Caco-2 (cell line): Measurements from ENCODE around the gene KIF2A. TPM values are rescaled to one million over a fixed set of nuclear protein-coding genes. Genes with fewer than 3 reads are reported as not detected.

Experiments used
- BruUV-seq: library from RNA; stranded (reverse); fragments of 400-500 nt; replicated peaks from 2 replicates; lab custom pipeline; 2021; lab: Mats Ljungman, UMichigan
- CTCF ChIA-PET: fragments of 300-600 bp; sonication (Branson Sonifier 250); formaldehyde crosslinking; loops from one replicate; lab custom pipeline; 2022; ENCODE audit warnings: antibody characterized with exemption; lab: Charles Lee
- POLR2A ChIA-PET: fragments of 300-600 bp; sonication (Branson Sonifier 250); formaldehyde crosslinking; loops from one replicate; lab custom pipeline; 2022; ENCODE audit warnings: antibody characterized with exemption; lab: Charles Lee
- DNase-seq, 2 experiments: peaks; one replicate each; pipeline versions ENCODE4 v3.0.0 to v3.0.0-alpha.2; 2020 to 2022
- H3K27me3 ChIP-seq: replicated peaks from 2 replicates; pipeline ENCODE4 v1.6.0; 2011; ENCODE audit warnings: low read length; ENCODE audit not compliant: control insufficient read depth, insufficient read depth
- H3K36me3 ChIP-seq: 2 replicates; pipeline ENCODE4 v1.5.1; 2011; ENCODE audit warnings: low read length; ENCODE audit not compliant: control insufficient read depth, insufficient read depth
- H3K4me1 ChIP-seq: fragments of 250-450 bp; sonication (Bioruptor Pico); 2 replicates; pipeline ENCODE4 v1.5.1; 2020; ENCODE audit warnings: mild to moderate bottlenecking
- H3K4me3 ChIP-seq: 2 replicates; pipeline ENCODE4 v1.5.1; 2011; ENCODE audit warnings: low read depth, mild to moderate bottlenecking, control low read depth, low read length
- H3K9me3 ChIP-seq: fragments of 250-450 bp; sonication (Bioruptor Pico); 2 replicates; pipeline ENCODE4 v1.5.1; 2020; ENCODE audit warnings: mild to moderate bottlenecking, moderate library complexity
- H3K27ac Mint-ChIP-seq: one replicate; pipeline ENCODE4 v1.8.0; 2022; ENCODE audit warnings: mixed read lengths; ENCODE audit not compliant: unreplicated experiment
- H3K27me3 Mint-ChIP-seq: one replicate; pipeline ENCODE4 v1.8.0; 2022; ENCODE audit warnings: mixed read lengths; ENCODE audit not compliant: insufficient read depth, unreplicated experiment
- H3K36me3 Mint-ChIP-seq: one replicate; pipeline ENCODE4 v1.8.0; 2022; ENCODE audit warnings: mild to moderate bottlenecking, mixed read lengths; ENCODE audit not compliant: insufficient read depth, unreplicated experiment
- H3K4me1 Mint-ChIP-seq: one replicate; pipeline ENCODE4 v1.8.0; 2022; ENCODE audit warnings: low read depth, mixed read lengths; ENCODE audit not compliant: unreplicated experiment
- H3K4me3 Mint-ChIP-seq: one replicate; pipeline ENCODE4 v1.8.0; 2022; ENCODE audit warnings: mild to moderate bottlenecking, moderate library complexity, mixed read lengths; ENCODE audit not compliant: unreplicated experiment
- H3K9me3 Mint-ChIP-seq: one replicate; pipeline ENCODE4 v1.8.0; 2022; ENCODE audit warnings: mixed read lengths; ENCODE audit not compliant: unreplicated experiment
- intact Hi-C: fragments of 100-400 bp; cut with micrococcal nuclease; formaldehyde crosslinking; loops from one replicate; pipeline ENCODE4 v1.10.0; 2022; ENCODE audit not compliant: unreplicated experiment
- total RNA-seq: library from RNA; stranded (reverse); gene quantifications from 2 replicates; pipeline ENCODE4 v1.2.3, GENCODE V29; 2022
- TF ChIP-seq, protein P1 (sequence below), 2 experiments: fragments of 200-600 bp in 1 of 2; IDR thresholded peaks; 1 replicate in 1 of 2; 2 replicates in 1 of 2; pipeline versions ENCODE4 v1.5.1 to v1.8.0; 2011 to 2022; ENCODE audit warnings: antibody characterized with exemption in 1 of 2, control low read depth in 1 of 2, inconsistent platforms in 1 of 2, low read depth in 1 of 2, low read length in 1 of 2, mild to moderate bottlenecking in 1 of 2, moderate library complexity in 1 of 2; ENCODE audit not compliant: insufficient read depth in 1 of 2, severe bottlenecking in 1 of 2, unreplicated experiment in 1 of 2

Gene KIF2A
- total RNA-seq, 1 experiment from 2014 or later, result 65.6 TPM

DNA sequence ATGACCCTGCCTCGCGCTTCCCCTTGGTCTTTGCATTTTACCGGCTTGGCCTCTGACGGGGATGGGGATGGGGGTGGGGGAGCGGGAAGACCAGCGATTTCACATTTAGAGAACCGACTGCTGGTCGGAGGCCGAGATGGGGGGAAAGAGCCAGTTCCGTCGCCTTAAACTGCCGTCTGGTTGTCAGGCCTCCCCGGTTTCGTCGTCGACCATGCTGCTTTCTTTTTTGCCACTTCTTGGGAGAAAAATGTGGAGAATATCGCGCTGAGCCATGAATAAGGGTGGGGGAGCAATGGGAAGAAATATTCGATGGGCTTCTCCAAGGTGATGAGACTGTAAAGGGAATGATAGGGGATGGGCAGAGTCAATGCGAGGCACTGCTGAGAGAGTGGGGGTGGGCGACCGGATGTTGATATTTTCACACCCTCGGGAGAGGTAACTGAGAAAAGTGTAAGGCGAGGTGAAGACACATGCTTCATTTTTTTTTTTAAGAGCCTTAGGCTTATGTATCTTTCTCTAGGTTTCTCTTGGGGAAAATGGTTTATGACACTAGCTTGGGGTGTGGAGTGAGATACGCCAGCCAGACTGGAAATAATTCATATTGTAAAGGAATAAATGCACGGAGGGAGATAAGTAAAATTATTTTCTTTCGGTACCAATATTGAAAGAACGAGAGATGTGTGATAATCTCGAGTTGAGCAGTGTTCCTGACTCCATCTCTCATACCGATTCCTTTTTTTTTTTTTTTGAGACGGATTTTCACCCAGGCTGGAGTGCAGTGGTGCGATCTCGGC is 1.1 kb downstream of the KIF2A start:
- DNase-seq, result peak; percentile 44 to 45
- Histone ChIP-seq H3K36me3 (no peaks in the 10 kb centered on the region), H3K9me3 (no peaks in the 10 kb centered on the region), H3K4me1 (peaks cover 6% of the 10 kb centered on the region), H3K27me3 (no peaks in the 10 kb centered on the region), H3K4me3 (peak overlapping the region; percentile 97)
- intact Hi-C loops, result loop anchor here (2.0 to 5.0 kb wide), 4 partner anchors 40 to 95 kb away; partner anchors contain the start of gene DIMT1
- BruUV-seq, result TSS peak; percentile 42
- peak overlapping the region; percentile 91 for H3K27ac Mint-ChIP-seq
- H3K36me3 Mint-ChIP-seq, result peaks cover 26% of the 10 kb centered on the region
- ChIA-PET CTCF (no interaction called here), POLR2A (no interaction called here)
- H3K4me1 Mint-ChIP-seq, result peaks cover 16% of the 10 kb centered on the region
- H3K4me3 Mint-ChIP-seq, result peak overlapping the region; percentile 98
- no peaks in the 10 kb centered on the region for H3K9me3 Mint-ChIP-seq
- H3K27me3 Mint-ChIP-seq, result no peaks in the 10 kb centered on the region
- TF ChIP-seq, protein P1, sequence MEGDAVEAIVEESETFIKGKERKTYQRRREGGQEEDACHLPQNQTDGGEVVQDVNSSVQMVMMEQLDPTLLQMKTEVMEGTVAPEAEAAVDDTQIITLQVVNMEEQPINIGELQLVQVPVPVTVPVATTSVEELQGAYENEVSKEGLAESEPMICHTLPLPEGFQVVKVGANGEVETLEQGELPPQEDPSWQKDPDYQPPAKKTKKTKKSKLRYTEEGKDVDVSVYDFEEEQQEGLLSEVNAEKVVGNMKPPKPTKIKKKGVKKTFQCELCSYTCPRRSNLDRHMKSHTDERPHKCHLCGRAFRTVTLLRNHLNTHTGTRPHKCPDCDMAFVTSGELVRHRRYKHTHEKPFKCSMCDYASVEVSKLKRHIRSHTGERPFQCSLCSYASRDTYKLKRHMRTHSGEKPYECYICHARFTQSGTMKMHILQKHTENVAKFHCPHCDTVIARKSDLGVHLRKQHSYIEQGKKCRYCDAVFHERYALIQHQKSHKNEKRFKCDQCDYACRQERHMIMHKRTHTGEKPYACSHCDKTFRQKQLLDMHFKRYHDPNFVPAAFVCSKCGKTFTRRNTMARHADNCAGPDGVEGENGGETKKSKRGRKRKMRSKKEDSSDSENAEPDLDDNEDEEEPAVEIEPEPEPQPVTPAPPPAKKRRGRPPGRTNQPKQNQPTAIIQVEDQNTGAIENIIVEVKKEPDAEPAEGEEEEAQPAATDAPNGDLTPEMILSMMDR (IDR thresholded peaks at IDR 0.05; ENCODE audit: insufficient read depth in 1 of 2, low read depth in 1 of 2, low read length in 1 of 2, severe bottlenecking in 1 of 2, unreplicated experiment in 1 of 2), result no peak

GRCh38 chr5:62308439-62308838 is 2.4 kb downstream of the KIF2A start:
- TF ChIP-seq, protein P1 (IDR thresholded peaks at IDR 0.05; ENCODE audit: insufficient read depth in 1 of 2, low read depth in 1 of 2, low read length in 1 of 2, severe bottlenecking in 1 of 2, unreplicated experiment in 1 of 2), result no peak
- Histone ChIP-seq H3K27me3 (no peaks in the 10 kb centered on the region), H3K9me3 (no peaks in the 10 kb centered on the region), H3K4me1 (peaks cover 11% of the 10 kb centered on the region), H3K4me3 (no peak overlapping the region), H3K36me3 (no peaks in the 10 kb centered on the region)
- BruUV-seq, result no TSS peak
- DNase-seq, result no peak
- Mint-ChIP-seq H3K4me1 (peaks cover 16% of the 10 kb centered on the region), H3K9me3 (no peaks in the 10 kb centered on the region), H3K4me3 (no peak overlapping the region), H3K27ac (no peak overlapping the region), H3K36me3 (peaks cover 26% of the 10 kb centered on the region), H3K27me3 (no peaks in the 10 kb centered on the region)
- CTCF ChIA-PET, result no interaction called here
- POLR2A ChIA-PET, result no interaction called here
- intact Hi-C loops, result loop anchor here (5.0 kb wide), 3 partner anchors 41 to 94 kb away; partner anchors contain the start of gene DIMT1

DNA sequence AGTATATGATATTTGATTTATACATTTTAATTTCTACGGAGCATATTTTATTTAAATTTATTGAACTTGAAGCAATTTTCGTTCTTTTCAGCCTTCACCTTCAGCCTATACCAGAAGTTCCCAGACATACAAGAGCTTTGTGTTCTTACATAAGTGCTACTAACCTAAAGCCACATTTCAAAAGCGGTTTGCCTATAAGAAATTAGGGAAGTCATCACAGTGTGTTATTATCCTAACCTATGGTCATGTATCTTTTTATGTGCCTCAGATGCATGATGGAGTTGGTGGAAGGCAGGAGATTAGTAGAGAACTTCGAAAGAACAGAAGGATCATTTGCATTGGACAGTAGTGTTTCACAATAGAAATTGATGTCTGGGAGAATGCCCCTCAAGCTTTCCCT is 3.1 kb downstream of the KIF2A start:
- POLR2A ChIA-PET, result no interaction called here
- H3K4me3 ChIP-seq, result no peak overlapping the region

More for the DNA sequence above, 3.1 kb downstream of the KIF2A start:
- Mint-ChIP-seq H3K27ac (no peak overlapping the region), H3K9me3 (no peaks in the 10 kb centered on the region), H3K4me3 (no peak overlapping the region), H3K4me1 (peaks cover 16% of the 10 kb centered on the region), H3K27me3 (no peaks in the 10 kb centered on the region), H3K36me3 (peaks cover 26% of the 10 kb centered on the region)
- CTCF ChIA-PET, result no interaction called here
- DNase-seq, result no peak
- TF ChIP-seq, protein P1 (IDR thresholded peaks at IDR 0.05; ENCODE audit: insufficient read depth in 1 of 2, low read depth in 1 of 2, low read length in 1 of 2, severe bottlenecking in 1 of 2, unreplicated experiment in 1 of 2), result no peak
- H3K27me3 ChIP-seq, result no peaks in the 10 kb centered on the region
- peaks cover 11% of the 10 kb centered on the region for H3K4me1 ChIP-seq
- intact Hi-C loops, result loop anchor here (5.0 kb wide), 3 partner anchors 42 to 93 kb away; partner anchors contain the start of gene DIMT1
- no peaks in the 10 kb centered on the region for H3K36me3 ChIP-seq
- no peaks in the 10 kb centered on the region for H3K9me3 ChIP-seq
- no TSS peak for BruUV-seq
